GM18873 (cell line): ENCODE measurements around the gene DAB1.

Source experiments
- ATAC-seq: cut with Tn5 transposase; IDR thresholded peaks from one replicate; pipeline ENCODE4 v1.9.1; 2021; ENCODE audit warnings: mild to moderate bottlenecking, moderate library complexity, moderate number of reproducible peaks; ENCODE audit not compliant: unreplicated experiment, low FRiP score

The DAB1 gene

DNA sequence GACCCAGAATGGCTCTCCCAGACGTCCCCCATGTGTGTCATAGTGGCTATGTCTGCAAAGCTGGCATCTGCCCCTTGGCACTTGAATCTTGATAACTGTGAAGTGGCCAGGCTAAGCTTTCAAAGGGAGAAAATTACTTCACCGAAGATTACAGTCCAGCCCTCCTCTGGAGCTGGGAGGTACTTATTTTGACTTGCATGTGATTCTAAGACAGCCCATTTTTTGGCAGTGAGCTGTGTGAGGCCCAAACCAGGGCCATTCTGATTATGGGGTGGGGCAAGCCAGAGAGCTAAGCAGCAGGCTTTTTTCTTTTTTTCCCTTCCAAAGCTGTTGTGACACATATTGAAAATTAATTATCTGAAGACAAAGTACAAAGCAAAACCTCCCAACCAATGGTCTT is 415.9 kb downstream of the DAB1 start:
- ATAC-seq, result no peak

DNA sequence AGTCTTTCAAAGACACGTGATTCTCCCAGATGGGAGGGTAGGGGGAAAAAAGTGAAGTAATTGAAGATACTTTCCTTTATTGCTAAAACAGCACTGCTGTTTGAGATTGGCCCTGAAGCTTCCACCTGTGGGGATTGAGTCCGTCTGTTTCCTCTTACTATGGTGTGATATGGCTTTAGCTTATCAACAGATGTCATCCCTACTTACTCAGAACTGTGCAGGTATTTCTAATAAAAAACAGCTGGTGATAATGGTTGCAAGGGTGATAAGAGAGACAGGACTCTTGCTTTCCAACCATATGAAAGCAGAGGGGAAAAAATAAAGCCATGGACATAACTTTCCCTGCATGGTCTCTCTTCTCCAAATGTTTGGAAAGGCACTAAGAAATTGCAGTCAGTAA is 416.4 kb downstream of the DAB1 start:
- no peak for ATAC-seq

DNA sequence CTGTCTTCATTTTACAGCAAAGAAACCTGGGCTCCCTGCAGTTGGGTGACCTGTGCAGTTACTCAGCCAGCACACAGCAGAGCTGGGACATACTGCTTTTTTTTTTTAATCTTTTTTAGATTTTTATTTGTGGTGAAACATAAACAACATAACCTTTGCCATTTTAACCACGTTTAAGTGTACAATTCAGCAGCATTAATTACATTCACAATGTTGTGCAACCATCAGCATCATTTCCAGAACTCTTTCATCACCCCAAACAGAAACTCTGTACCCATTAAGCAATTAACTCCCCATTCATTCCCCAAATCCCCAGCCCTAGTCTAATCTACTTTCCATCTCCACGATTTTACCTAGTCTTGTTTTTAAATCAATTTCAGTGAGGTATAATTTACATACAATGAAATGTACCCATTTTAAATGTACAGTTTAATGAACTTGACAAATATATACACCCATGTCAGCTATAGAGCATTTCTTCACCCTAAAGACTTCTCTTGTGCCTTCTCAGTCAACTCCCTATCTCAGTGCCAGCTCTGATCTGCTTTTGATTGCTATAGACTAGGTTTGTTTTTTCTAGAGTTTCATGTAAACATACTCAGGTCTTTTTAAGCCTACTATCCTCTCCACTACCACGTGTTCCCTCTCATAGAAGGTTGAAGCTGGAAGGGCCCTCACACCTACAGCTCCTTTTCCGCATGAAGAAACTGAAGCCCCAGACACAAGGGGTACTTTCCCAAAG is 420.3 kb downstream of the DAB1 start:
- no peak for ATAC-seq

DNA sequence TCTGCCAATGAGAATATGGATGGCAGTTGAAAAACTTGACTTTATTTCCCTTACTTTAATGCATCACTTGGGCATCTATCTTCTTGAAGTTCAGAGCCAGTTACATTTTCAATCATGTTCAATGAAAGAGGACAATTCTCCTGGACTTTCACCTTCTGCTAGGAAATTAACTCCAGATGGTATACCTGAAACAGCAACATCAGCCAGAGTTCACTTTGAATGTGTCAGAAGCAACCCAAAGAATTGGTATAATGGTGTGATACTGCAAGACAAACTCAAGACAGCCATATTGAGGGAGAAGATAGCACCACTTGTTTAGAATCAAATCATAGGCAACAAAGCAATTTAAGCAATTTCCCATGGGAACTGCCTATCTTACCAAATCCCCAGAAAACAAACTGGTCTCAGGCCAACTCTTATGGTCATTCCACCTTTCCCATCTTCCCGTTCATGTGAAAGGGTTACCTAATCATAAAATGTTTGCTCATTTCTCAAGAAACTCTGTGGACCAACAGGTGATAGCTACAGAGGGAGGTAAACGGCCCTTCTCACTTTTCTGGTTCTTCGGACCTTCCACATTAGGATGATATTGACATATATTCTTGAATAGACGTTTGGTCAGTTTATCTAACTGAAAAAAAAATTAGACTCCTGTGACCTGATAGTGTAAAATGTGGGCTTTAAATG is 428.3 kb downstream of the DAB1 start:
- ATAC-seq, result no peak

DNA sequence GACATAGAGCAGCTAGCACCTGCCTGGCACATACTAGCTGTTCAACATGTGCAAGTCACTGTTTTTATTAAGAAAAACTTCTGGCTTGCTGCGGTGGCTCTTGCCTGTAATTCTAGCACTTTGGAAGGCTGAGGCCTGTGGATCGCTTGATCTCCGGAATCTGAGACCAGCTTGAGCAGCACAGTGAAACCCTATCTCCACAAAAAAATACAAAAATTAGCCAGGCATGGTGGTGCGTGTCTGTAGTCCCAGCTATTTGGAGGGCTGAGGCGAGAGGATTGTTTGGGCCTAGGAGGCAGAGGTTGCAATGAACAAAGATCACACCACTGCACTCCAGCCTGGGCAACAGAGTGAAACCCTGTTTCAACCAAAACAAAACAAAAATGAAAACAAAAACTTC is 430.4 kb downstream of the DAB1 start:
- ATAC-seq, result no peak

DNA sequence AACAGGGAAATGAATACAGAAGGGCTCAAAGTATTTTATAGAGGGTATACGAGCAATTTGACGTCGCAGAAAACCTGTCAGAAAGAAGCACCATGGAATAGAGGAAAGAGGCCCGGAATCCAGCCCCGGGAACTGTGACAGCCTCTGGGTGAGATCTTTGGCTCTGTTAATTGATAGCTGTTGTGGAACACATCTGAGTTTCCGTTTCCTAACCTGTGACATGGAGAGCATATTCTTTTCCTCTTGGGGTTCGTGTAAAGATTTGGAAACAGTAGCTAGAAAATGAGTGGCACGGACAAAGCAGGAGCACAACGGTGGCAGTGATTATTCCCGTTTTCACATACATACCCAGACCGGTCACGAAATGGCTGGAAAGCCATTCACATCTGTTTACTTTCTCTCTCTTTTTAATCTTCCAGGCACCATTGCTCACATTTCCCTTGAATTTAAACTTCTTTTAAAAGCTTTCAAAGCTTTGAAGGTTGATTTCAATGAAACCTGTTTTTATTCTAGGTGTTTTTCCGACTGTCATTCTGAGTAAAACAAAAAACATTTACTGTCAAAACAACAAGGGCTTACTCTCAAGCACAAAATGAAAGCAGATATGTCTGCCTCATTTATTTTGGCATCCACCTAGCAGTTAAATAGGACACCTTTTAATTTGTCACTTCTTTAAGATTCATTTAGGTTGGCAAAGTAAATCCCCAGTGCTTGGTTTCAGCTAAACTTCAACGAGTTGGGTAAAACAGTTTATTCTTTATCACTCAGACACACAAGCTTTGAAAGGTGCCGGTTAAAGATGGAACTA is 431.3 kb downstream of the DAB1 start:
- ATAC-seq, result no peak

DNA sequence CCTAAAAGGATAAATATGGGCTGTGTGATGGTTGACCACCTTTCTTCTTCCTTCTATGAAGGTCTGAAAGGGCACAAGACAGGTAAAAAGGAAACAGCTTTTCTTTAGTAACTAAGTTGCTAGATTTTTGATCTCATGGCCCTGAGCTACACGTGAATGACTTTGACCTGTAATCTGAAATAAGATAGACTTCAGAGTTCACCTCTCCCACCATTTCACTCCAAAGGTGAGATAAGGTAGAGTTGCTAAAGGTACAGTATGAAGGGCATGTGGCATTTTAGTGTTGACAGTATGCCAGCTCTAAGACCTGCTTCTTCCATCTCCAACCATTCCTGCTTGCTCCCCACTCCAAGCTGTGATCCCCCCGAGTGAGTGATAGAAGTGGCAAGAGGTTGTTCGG is 432.3 kb downstream of the DAB1 start:
- no peak for ATAC-seq

DNA sequence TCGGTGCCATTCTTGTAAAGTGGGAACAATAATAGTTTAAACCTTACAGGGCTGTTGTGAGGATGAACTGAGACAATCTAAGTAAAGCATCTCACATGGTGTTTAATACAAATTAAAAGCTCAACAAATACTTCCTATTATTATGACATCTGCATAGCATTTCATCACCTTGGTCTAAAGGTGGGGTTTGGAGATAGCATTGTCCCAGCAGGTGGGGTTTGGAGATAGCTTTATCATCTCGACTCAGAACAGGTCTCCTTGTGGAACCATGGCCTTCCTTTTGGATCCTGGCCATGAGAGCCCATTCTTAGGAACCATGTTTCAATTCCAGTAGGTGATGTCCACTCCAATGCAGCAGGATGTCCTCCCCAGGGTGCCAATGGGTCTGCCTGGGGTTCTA is 437.5 kb downstream of the DAB1 start:
- ATAC-seq, result no peak

DNA sequence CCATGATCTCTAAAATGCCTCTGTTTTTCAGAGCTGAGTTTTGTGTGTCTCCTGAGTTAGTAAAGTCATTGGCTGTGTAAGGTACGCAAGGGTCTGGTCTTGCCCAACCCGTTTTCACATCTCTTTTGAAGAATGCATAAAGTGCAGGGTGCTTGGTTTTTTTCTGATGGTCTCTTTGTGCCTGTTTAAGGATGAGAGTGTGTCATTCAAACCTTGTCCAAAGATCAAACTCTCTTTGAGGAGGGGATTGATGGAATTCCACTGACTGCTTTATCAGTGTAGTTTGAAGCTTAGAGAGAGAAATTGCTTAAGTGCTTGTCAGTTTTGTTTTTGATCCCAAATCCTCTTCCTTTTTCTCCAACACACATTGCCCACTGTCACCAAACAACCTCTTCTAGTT is 438.0 kb downstream of the DAB1 start:
- no peak for ATAC-seq

DNA sequence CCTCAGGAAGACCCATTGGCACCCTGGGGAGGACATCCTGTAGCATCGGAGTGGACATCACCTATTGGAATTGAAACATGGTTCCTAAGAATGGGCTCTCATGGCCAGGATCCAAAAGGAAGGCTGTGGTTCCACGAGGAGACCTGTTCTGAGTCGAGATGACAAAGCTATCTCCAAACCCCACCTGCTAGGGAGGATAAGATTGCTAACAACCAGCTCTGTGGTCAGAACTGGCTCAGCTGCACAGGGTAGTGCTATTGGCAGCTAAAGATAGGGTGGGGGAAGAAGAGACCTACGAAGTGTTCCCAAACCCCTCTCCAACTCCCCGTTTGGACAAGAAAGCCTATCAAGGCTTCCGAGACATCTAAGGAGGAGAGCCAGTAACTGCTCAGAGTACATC is 440.4 kb downstream of the DAB1 start:
- ATAC-seq, result no peak

DNA sequence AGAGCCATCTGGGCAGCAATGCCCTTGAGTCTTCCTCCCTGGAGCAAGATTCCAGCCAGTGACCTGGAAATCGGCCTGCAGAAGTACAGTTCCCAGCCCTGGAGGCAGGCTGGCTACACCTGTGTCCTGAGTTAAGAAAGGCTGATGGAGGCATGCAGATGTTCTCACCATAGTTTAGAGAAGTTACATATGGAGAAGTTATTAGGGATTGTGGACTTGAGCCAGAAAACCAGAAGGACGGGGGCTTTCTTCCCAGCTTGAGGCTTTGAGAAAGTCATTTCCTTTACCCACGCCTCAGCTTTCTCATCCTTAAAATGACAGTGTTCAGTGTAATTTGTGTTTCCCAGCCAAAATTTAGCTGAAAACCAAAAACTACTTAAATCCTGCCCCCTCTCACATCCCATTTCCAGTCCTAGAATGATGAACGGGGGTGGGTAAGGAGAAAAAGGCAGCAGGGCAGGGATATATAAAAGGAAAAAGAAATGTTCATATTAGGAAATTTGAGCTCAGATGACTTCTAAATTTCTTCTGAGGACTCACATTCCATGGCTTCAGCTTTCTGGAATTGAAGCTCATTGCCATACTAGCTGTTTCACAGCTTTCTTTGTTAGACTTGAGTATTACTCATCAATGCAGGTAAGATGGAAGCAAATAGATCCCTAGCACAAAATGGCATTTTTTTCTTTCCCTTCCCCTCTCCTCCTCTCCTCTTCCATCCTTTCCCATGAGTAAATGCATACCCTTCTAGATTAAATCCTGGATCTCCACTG is 443.7 kb downstream of the DAB1 start:
- no peak for ATAC-seq

DNA sequence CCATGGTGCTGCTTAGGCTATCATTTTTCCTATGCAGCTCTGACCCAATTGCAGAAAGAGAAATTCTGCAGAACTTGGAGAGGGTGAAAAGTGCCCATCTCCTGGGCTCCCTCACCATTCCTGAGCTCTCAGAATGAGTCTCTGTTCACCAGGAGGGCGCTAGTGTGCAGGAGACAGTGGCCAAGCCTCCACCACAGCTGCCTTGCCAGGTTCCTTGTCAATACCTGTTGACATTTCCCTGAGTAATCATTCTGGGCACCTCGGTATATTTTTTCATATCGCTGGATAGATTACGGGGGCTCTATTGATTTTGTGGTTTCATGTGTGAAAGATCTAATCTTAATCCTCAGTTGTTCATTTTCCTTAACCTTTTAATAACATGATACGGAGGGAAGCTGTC is 445.0 kb downstream of the DAB1 start:
- no peak for ATAC-seq

DNA sequence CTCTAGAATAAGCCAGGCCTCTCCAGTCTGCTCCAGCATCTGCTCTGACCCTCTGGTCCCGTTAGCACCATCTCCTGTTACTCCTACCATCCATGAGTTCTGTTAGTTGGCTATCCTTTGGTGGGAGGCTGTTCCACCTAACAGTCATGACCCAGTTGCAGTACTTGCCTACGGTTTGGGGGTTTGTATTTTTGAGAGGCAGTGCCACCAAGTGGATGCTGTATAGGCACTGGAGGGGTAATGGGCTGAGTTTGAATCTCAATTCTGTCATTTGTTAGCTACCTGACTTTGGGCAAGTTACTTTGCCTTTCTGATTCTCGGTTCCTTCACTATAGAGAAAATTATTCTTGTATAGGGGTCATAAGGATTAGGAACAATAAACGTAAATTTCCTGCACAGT is 445.9 kb downstream of the DAB1 start:
- no peak for ATAC-seq

DNA sequence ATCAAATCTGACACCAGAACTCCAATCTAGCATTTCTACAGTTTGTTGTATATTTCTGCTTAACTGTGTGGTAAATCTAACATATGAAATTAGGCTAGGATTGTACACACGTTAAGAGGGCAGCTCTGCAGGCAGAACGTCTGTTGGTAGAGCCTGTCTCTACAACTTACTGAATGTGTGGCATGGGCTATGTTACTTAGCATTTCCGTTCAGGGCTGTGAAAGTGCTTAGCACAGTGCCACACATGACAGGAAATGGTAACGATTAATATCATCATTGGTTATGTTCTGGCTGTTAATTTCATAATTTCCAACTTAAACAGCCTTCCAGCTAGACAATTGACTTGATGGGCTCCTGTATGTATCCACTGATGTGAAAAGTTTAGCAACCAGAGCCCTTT is 448.4 kb downstream of the DAB1 start:
- ATAC-seq, result no peak

DNA sequence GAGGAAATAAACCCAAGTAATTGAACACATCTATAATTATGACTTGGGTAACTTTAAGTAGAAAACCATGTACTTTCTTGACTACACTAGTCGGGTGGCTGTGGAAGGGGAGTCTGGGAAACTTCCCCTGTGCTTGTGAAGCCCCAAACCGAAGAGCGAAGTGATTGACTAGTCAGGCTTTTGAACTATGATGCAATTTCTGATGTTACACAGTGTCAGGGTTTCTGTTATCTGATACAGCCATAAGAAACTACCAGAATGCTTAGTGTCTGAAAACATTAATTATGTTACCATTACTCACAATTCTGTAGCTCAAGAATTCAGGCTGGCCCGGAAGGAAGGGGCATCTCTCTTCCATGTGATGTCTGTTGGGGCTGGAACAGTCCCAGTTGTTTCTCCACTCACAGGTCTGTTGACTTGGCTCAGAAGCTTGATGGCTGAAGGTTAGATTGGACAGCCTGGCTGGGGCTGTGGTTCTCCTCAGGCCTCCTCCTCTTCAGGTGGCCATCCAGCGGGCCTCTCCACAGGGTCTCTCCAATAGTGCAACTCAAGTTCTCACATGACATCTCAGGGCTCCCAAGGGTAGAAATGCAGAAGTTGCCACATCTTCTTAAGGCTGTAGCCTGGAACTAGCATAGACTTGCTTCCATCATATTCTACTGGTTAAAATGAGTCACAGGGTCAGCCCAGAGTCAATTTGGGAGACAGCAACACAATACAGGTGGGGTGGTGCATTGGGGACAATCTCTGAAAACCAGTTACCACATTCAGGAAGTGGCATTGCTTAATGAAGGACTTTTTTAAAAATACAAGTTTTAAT is 449.7 kb downstream of the DAB1 start:
- no peak for ATAC-seq

DNA sequence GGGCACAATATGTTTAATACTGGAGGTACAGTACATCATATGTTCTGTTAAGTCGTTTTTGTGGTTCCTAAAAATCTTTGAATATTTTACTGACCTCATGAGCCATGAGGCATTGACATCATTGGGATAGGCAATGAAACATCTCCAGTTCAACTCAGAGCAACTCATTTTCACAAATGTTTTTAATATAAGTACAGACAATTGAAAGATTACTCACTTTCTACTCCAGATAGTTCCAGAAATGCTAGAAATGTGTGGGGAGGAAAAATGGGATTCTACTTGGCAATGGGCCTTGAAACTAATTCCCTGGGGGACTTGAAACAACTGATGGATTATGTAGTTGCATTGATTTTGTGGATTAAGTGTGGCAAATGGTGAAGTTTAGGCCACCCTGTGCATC is 450.9 kb downstream of the DAB1 start:
- no peak for ATAC-seq

DNA sequence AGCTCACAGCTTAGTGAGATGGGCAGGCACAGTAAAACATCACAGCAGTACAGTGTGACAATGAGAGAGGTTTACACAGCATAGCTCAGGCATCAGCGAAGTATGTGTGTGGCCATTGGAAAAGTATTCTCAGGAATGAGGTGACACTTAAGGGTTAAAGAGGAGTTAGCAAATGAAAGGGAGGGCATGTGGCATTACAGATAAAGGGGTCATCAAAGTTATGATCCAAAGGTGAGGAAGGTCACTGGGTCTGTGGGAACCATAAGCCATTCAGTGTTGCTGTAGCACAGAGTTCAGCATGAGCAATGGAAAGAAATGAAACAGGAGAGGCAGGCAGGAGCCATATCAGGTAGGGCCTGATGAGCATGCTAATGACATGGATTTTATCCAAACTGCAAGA is 453.6 kb downstream of the DAB1 start:
- no peak for ATAC-seq

DNA sequence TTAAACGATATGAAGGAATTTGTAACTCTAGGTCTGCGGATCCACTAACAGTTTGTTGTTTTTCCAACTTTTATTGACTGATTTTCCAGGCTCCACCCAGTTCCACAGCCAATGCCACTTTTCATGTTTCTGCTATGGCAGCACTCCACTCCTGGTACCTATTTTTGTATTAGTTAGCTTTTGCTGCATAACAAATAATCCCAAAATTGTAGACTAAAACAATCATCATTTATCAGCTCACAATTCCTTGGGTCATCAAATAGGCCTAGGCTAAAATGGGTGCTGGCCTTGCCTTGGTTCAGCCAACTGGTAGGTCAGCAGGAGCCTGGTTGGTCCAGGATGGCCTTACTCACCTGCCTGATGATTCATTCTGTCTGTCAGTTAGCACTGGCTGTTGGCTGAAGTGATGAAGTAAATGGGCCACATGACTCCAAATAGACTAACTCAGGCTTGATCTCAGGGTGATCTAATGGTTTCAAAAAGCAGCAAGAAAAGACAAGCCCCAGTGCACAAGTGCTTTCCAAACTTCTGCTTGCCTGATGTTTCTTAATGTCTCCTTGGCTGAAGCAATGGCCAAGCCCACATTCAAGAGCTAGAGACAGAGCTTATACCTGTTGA is 454.9 kb downstream of the DAB1 start:
- no peak for ATAC-seq
